Rectal smooth muscle tissue (tissue), 1 donor: ENCODE results near the gene TAF4.
"Not testable (repeated sequence)": the region's sequence is repeated elsewhere in the genome, so short reads cannot be mapped to it uniquely, and the experiment has no call there.

Experiments used
- H3K27ac ChIP-seq: one replicate; pipeline ENCODE4 v1.7.0; 2013; ENCODE audit warnings: low read depth, low read length, inconsistent platforms
- H3K27me3 ChIP-seq: one replicate; pipeline ENCODE4 v1.7.0; 2013; ENCODE audit warnings: low read length; ENCODE audit not compliant: control insufficient read depth, insufficient read depth
- H3K36me3 ChIP-seq: one replicate; pipeline ENCODE4 v1.7.0; 2013; ENCODE audit warnings: low read length; ENCODE audit not compliant: control insufficient read depth, insufficient read depth
- H3K4me1 ChIP-seq: one replicate; pipeline ENCODE4 v1.7.0; 2013; ENCODE audit warnings: low read length; ENCODE audit not compliant: control insufficient read depth, insufficient read depth
- H3K4me3 ChIP-seq: one replicate; pipeline ENCODE4 v1.7.0; 2013; ENCODE audit warnings: low read length
- H3K9ac ChIP-seq: one replicate; pipeline ENCODE4 v1.7.0; 2013; ENCODE audit warnings: low read length

TAF4 gene

GRCh38 chr20:61979701-61980635 is 85.7 kb downstream of the TAF4 start:
- Histone ChIP-seq H3K36me3 (peaks cover 11% of the 10 kb centered on the region), H3K4me1 (no peaks in the 10 kb centered on the region), H3K4me3 (no peak overlapping the region), H3K27me3 (no peaks in the 10 kb centered on the region), H3K9ac (no peak overlapping the region), H3K27ac (no peak overlapping the region)

- Histone ChIP-seq H3K4me1 (no peaks in the 10 kb centered on the region), H3K36me3 (peaks cover 10% of the 10 kb centered on the region), H3K27ac (no peak overlapping the region), H3K9ac (no peak overlapping the region), H3K4me3 (no peak overlapping the region), H3K27me3 (no peaks in the 10 kb centered on the region)
Observed at GRCh38 chr20:61979090-61979489, 86.6 kb downstream of the TAF4 start.

- Histone ChIP-seq H3K27me3 (no peaks in the 10 kb centered on the region), H3K4me1 (no peaks in the 10 kb centered on the region), H3K27ac (no peak overlapping the region), H3K4me3 (no peak overlapping the region), H3K36me3 (peaks cover 11% of the 10 kb centered on the region), H3K9ac (no peak overlapping the region)
Observed at GRCh38 chr20:61978491-61978890, 87.2 kb downstream of the TAF4 start.

GRCh38 chr20:61977419-61977786 is 88.3 kb downstream of the TAF4 start:
- Histone ChIP-seq H3K4me3 (no peak overlapping the region), H3K27me3 (no peaks in the 10 kb centered on the region), H3K4me1 (no peaks in the 10 kb centered on the region), H3K27ac (no peak overlapping the region), H3K9ac (no peak overlapping the region), H3K36me3 (peaks cover 14% of the 10 kb centered on the region)

- Histone ChIP-seq H3K27ac (no peak overlapping the region), H3K27me3 (no peaks in the 10 kb centered on the region), H3K4me3 (no peak overlapping the region), H3K9ac (no peak overlapping the region), H3K36me3 (peaks cover 14% of the 10 kb centered on the region), H3K4me1 (no peaks in the 10 kb centered on the region)
Observed at GRCh38 chr20:61976644-61977418, 88.8 kb downstream of the TAF4 start.

GRCh38 chr20:61976263-61976643 is 89.4 kb downstream of the TAF4 start:
- H3K36me3 ChIP-seq, result peaks cover 14% of the 10 kb centered on the region
- no peaks in the 10 kb centered on the region for H3K27me3 ChIP-seq
- no peaks in the 10 kb centered on the region for H3K4me1 ChIP-seq
- no peak overlapping the region for H3K27ac ChIP-seq
- no peak overlapping the region for H3K9ac ChIP-seq
- H3K4me3 ChIP-seq, result no peak overlapping the region

- H3K27me3 ChIP-seq, result no peaks in the 10 kb centered on the region
Observed at GRCh38 chr20:61975407-61976129, 90.1 kb downstream of the TAF4 start.

GRCh38 chr20:61974357-61974665 is 91.4 kb downstream of the TAF4 start:
- Histone ChIP-seq H3K4me3 (no peak overlapping the region), H3K4me1 (no peaks in the 10 kb centered on the region), H3K27me3 (no peaks in the 10 kb centered on the region), H3K9ac (no peak overlapping the region), H3K27ac (no peak overlapping the region), H3K36me3 (peaks cover 14% of the 10 kb centered on the region)

More at GRCh38 chr20:61975407-61976129, 90.1 kb downstream of the TAF4 start:
- no peak overlapping the region for H3K9ac ChIP-seq
- no peak overlapping the region for H3K4me3 ChIP-seq
- no peak overlapping the region for H3K27ac ChIP-seq
- H3K36me3 ChIP-seq, result peaks cover 14% of the 10 kb centered on the region
- H3K4me1 ChIP-seq, result no peaks in the 10 kb centered on the region

- Histone ChIP-seq H3K27ac (no peak overlapping the region), H3K4me3 (no peak overlapping the region), H3K9ac (no peak overlapping the region), H3K27me3 (no peaks in the 10 kb centered on the region), H3K4me1 (no peaks in the 10 kb centered on the region), H3K36me3 (peaks cover 14% of the 10 kb centered on the region)
Observed at GRCh38 chr20:61973515-61974356, 91.9 kb downstream of the TAF4 start.

- Histone ChIP-seq H3K27me3 (no peaks in the 10 kb centered on the region), H3K9ac (no peak overlapping the region), H3K4me3 (no peak overlapping the region), H3K4me1 (no peaks in the 10 kb centered on the region), H3K36me3 (peaks cover 14% of the 10 kb centered on the region), H3K27ac (no peak overlapping the region)
Observed at GRCh38 chr20:61972636-61973508, 92.8 kb downstream of the TAF4 start.

- H3K27ac ChIP-seq, H3K27me3 ChIP-seq, H3K4me1 ChIP-seq, H3K9ac ChIP-seq, H3K4me3 ChIP-seq: not testable (repeated sequence)
- H3K36me3 ChIP-seq, result peaks cover 14% of the 10 kb centered on the region
Observed at GRCh38 chr20:61971595-61971994, 94.1 kb downstream of the TAF4 start.
